Measurements from ENCODE around the gene SAMD3. TPM values are rescaled to one million over a fixed set of nuclear protein-coding genes. Genes with fewer than 3 reads are reported as not detected.
A peak's percentile ranks its signal among the peaks of the same experiment; 100 is the strongest.

Gene SAMD3
- total and polyA plus RNA-seq, 12 donors, result 0.48 to 12.5 (median 4.4) TPM; not detected in 1

DNA sequence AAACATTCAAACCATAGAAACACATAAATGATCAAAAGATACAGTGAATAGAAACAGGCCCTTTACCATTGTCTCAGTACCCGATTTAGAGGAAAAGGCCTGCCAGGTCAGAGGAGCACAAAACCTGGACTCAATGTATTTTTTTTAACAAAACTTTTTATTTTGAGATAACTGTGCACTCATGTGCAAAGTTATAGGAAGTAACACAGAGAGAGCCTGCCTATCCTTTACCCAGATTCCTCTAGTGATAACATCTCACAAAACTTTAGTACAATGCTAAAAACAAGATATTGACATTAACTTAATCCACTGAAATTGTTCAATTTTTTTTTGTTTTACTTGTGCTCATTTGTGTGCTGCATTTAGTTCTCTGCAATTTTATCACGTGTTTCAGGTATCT is 36.8 kb upstream of the SAMD3 start:
- Histone ChIP-seq H3K4me3 (no peak overlapping the region), H3K9me3 (replicated peaks in 1 of 3) (no peaks in the 10 kb centered on the region), H3K27me3 (no peaks in the 10 kb centered on the region), H3K36me3 (replicated peaks in 1 of 2) (no peaks in the 10 kb centered on the region), H3K27ac (no peak overlapping the region), H3K4me1 (replicated peaks in 1 of 2) (no peaks in the 10 kb centered on the region)
- TF ChIP-seq, protein P1, sequence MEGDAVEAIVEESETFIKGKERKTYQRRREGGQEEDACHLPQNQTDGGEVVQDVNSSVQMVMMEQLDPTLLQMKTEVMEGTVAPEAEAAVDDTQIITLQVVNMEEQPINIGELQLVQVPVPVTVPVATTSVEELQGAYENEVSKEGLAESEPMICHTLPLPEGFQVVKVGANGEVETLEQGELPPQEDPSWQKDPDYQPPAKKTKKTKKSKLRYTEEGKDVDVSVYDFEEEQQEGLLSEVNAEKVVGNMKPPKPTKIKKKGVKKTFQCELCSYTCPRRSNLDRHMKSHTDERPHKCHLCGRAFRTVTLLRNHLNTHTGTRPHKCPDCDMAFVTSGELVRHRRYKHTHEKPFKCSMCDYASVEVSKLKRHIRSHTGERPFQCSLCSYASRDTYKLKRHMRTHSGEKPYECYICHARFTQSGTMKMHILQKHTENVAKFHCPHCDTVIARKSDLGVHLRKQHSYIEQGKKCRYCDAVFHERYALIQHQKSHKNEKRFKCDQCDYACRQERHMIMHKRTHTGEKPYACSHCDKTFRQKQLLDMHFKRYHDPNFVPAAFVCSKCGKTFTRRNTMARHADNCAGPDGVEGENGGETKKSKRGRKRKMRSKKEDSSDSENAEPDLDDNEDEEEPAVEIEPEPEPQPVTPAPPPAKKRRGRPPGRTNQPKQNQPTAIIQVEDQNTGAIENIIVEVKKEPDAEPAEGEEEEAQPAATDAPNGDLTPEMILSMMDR (IDR thresholded peaks at IDR 0.05), result no peak
- TF ChIP-seq POLR2A (IDR thresholded peaks at IDR 0.05), result no peak
- intact Hi-C loops (cut with DNase I), result no loop called here
- WGBS, 4 donors, result 89 to 93% (median 91%) methylated on average over 2 of the region's 2 CpGs
- no peak for DNase-seq

DNA sequence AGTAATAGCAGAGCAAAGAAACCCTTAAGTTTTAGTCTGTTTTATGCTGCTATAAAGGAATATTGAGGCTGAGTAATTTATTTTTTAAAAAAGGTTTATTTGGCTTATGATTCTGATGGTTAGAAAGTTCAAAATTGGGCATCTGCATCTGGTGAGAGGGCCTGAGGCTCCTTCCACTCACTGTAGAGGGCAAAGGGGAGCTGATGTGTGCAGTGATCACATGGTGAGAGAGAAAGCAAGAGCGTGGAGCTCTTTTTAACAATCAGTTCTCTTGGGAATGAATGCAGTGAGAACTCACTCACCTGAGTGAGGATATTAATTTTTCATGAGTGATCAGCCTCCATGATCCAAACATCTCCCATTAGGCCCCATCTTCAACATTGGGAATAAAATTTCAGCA is 36.4 kb upstream of the SAMD3 start:
- Histone ChIP-seq H3K36me3 (replicated peaks in 1 of 2) (no peaks in the 10 kb centered on the region), H3K27ac (no peak overlapping the region), H3K9me3 (replicated peaks in 1 of 3) (no peaks in the 10 kb centered on the region), H3K4me3 (no peak overlapping the region), H3K27me3 (no peaks in the 10 kb centered on the region), H3K4me1 (replicated peaks in 1 of 2) (no peaks in the 10 kb centered on the region)
- WGBS, 4 donors, result 47 to 100% (median 88%) methylated on average over 1 of the region's 1 CpG
- no peak for DNase-seq
- TF ChIP-seq, protein P1 (IDR thresholded peaks at IDR 0.05), result no peak
- TF ChIP-seq POLR2A (IDR thresholded peaks at IDR 0.05), result no peak
- intact Hi-C loops (cut with DNase I), result no loop called here

GRCh38 chr6:130252527-130253237 is 29.9 kb upstream of the SAMD3 start:
- peak in 2 of 7 donors; percentile 4 to 21 for DNase-seq
- no peak overlapping the region for H3K4me3 ChIP-seq
- TF ChIP-seq POLR2A (IDR thresholded peaks at IDR 0.05), result no peak
- TF ChIP-seq, protein P1 (IDR thresholded peaks at IDR 0.05), result no peak
- no peaks in the 10 kb centered on the region for H3K9me3 ChIP-seq (replicated peaks in 1 of 3)
- H3K4me1 ChIP-seq (replicated peaks in 1 of 2), result no peaks in the 10 kb centered on the region
- no peak overlapping the region for H3K27ac ChIP-seq
- H3K36me3 ChIP-seq (replicated peaks in 1 of 2), result no peaks in the 10 kb centered on the region
- no peaks in the 10 kb centered on the region for H3K27me3 ChIP-seq
- 73 to 83% (median 75%) methylated on average over 9 of the region's 9 CpGs for WGBS, 4 donors
- intact Hi-C loops (cut with DNase I), result no loop called here

DNA sequence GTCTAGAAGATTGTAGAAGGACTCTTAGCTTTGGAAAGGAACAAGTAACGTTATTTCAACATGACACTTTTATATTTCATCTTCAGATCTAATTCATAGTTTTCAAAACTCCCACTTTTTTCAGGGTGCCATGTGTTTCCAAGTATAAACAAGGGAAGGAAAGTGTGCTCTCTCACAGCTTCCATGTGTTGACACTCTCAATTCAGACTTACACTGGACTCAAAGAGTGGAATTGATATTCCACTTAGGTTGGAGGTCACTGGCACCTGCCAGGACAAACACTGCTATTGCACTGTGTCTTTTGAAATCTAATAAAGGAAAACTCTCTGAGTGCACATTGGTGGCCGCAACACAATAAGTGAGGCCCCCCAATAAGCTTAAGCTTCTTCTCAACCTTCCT is 22.5 kb upstream of the SAMD3 start:
- intact Hi-C loops (cut with DNase I), result no loop called here

More for the DNA sequence above, 22.5 kb upstream of the SAMD3 start:
- WGBS, 4 donors, result 82 to 97% (median 94%) methylated on average over 2 of the region's 2 CpGs
- Histone ChIP-seq H3K27ac (no peak overlapping the region), H3K4me1 (replicated peaks in 1 of 2) (no peaks in the 10 kb centered on the region), H3K27me3 (no peaks in the 10 kb centered on the region), H3K36me3 (replicated peaks in 1 of 2) (no peaks in the 10 kb centered on the region), H3K4me3 (no peak overlapping the region), H3K9me3 (replicated peaks in 1 of 3) (no peaks in the 10 kb centered on the region)
- no peak for DNase-seq
- TF ChIP-seq, protein P1 (IDR thresholded peaks at IDR 0.05), result no peak
- no peak for TF ChIP-seq POLR2A (IDR thresholded peaks at IDR 0.05)

All from adrenal gland (tissue), 12 donors.